GM12892 (cell line): ENCODE data around the gene HSPA4L.

Experiments
- DNase-seq: peaks from one replicate; pipeline ENCODE4 v3.0.0; 2011; ENCODE audit not compliant: insufficient read length
- FAIRE-seq: peaks from 2 replicates; lab custom pipeline; 2011; peaks lifted over from hg19 to GRCh38; lab: Jason Lieb, UNC
- POLR2A ChIP-seq: IDR thresholded peaks from 2 replicates; pipeline ENCODE4 v1.6.1; 2011; ENCODE audit warnings: low read depth, low read length, control low read depth
- POLR2AphosphoS5 ChIP-seq: IDR thresholded peaks from 2 replicates; pipeline ENCODE4 v1.6.1; 2011; ENCODE audit warnings: low read depth, low read length, control low read depth
- TAF1 ChIP-seq: IDR thresholded peaks from 2 replicates; pipeline ENCODE4 v1.6.1; 2011; ENCODE audit warnings: low read depth, mild to moderate bottlenecking, control low read depth, low read length, borderline replicate concordance

The HSPA4L gene

DNA sequence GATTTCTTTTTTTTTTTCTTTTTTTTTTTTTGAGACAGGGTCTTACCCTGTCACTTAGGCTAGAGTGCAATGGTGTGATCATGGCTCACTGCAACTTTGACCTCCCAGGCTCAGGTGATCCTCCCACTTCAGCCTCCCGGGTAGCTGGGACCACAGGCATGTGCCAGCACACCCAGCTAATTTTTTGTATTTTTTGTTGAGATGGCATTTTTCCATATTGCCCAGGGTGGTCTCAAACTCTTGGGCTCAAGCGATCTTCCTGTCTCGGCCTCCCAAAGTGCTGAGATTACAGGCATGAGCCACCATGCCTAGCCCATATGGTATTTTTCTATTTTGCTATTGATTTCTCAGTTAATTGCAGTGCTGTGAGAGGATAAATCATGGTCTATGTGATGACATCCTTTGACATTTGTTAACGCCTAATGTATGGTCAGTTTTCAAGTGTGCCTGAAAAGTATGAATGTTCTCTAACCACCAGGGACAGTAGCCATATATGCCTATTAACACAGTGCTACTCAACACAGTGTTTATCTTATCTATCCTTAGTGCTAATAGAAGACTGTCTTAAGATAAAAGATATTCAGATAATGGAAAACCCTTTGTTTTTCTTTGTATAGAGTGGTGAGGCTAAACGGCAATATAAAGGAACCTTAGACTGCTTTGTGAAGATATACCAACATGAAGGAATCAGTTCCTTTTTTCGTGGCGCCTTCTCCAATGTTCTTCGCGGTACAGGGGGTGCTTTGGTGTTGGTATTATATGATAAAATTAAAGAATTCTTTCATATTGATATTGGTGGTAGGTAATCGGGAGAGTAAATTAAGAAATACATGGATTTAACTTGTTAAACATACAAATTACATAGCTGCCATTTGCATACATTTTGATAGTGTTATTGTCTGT is 9.1 kb upstream of the HSPA4L start:
- no peak for TF ChIP-seq TAF1
- TF ChIP-seq POLR2AphosphoS5, result no peak
- no peak for TF ChIP-seq POLR2A
- FAIRE-seq, result no peak
- no peak for DNase-seq

DNA sequence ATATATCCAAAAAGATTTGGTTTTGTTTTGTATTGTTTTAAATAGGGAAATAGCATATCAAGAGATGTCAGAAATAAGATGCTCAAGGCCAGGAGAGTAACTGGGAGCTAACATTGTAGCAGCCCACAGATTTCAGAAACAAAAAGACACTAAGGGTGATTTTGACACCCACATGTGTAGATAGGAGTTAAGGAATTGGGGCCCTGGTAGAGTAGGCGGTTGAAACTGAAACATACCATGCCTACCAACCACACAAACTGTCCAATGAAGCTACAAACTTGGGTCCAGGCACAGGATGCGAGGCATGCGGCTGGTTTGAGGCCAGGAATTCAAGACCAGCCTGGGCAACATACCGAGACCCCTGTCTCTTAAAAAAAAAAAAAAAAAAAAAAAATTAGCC is 6.3 kb upstream of the HSPA4L start:
- DNase-seq (no peak), FAIRE-seq (no peak)
- no peak for TF ChIP-seq POLR2AphosphoS5
- no peak for TF ChIP-seq POLR2A
- no peak for TF ChIP-seq TAF1

DNA sequence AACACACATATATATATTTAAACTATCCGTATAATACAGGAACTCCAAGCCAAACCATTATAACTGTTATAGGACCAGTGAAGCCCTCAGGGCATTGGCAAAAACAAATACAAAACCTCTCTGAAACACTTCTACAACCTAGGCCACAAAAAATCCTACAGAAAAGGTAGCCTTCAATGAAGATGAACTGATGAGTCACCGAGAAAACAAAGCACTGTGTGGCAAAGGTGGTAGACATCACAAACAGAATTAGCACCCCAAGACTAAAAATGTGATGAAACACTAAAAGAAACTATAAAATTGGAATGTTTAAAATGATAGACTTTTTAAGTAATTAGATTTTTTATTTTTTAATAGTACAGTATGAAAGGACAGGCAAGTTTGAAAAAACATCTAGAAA is 5.5 kb upstream of the HSPA4L start:
- FAIRE-seq, result no peak
- DNase-seq, result no peak
- TF ChIP-seq POLR2A (no peak), POLR2AphosphoS5 (no peak), TAF1 (no peak)

DNA sequence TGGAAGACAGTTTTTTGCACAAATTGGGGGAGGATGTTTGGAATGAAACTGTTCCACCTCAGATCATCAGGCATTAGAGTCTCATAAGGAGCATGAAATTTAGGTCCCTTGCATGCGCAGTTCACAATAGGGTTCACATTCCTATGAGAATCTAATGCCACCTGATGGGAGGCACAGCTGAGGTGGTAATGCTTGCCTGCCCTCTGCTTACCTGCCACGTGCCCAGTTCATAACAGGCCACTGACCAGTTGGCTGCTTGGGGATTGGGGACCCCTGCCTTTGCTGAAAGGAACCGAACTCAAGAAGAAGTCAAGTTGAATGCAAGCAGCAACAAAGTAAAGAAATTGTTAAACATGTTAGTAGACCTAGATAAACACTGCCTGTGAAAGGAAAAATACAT is 4.6 kb upstream of the HSPA4L start:
- FAIRE-seq, result no peak
- no peak for TF ChIP-seq POLR2A
- TF ChIP-seq TAF1, result no peak
- no peak for TF ChIP-seq POLR2AphosphoS5
- no peak for DNase-seq

DNA sequence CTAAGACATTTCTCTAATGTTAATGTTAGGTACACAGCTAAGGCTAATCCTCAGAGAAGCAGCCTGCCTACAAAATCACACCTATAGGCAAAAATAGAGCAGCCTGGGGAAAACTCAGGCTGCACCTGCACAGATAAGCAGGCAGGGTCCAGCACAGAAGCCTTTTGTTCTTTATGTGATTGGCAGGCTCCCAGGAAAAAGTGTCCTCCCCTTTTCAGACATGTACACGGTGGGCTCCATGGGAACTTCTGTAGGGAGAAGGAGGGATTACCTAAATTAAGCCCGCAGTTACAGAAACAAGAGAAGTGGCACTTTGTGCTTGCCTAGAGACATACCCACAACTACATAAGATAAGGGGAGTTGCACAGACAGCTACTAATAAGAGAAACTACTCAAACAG is 4.0 kb upstream of the HSPA4L start:
- no peak for TF ChIP-seq POLR2A
- no peak for FAIRE-seq
- DNase-seq, result no peak

DNA sequence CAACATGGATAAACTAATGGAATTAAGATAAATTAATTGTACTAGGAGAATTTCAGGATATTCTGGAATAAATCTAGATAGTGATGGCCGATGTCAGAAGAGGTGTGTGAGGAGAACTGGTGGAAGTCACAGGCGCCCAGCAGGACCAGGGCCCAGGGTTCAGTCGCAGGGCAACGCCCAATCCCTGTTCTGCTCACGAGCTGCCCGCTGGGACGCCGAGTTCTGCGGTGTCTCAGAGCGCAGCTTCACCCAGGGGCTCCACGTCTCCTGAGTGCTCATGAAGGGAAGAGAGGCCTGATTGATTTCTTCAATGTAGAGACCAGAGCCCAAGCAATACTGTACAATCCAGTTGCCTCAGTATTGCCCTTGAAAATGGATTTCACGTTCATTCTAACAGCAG is 1.5 kb upstream of the HSPA4L start:
- TF ChIP-seq POLR2A (no peak), POLR2AphosphoS5 (no peak), TAF1 (no peak)
- DNase-seq (no peak), FAIRE-seq (no peak)

DNA sequence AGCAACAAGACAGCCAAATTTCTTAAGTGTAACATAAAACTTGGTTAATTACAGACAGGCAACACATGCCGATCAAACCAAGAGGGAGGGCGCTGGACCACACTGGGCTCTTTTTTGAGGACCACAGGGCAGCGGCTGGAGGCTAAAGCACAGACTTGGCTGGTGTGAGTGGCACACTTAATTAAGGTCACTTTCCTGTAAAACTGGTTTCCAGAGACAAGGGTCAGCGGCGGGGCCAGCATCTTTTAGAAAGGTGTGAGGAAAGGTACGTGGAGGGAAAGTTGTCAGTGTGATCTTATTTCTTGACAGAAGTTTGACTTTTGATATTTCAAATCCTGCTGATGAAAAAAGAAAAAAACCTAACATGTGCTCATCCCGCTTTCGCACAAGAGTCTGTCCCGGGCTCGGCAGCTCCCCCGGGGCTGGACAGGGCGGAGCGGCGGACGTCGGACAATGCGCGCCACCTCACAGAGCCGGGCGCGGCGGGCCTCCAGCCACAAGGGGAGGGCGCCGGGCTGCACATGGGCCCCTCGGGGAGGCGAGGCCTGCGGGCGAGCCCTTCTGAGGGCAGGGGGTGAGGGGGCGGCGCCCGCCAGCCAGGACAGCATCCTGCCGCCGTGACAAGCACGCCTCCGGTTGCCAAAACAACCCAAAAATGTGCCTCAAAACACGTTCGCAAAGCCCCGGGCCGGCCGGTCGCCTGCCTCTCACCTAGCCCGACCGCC is 660 bp upstream of the HSPA4L start:
- no peak for TF ChIP-seq POLR2AphosphoS5
- no peak for TF ChIP-seq POLR2A
- TF ChIP-seq TAF1, result no peak
- DNase-seq, result no peak
- no peak for FAIRE-seq

DNA sequence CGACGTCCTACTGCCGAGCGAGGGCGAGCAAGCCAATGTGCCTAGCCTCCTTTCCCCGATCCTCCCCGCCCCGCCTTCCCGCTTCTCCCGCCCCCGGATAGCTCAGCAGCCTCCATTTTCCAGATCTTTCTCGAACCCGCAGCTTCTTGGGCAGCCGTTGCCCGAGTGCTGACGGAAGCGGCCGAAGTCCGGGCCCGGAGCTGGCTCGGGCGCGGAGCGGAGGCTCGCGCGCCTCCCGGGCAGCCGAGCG is 172 bp upstream of the HSPA4L start:
- peak; percentile 84 for FAIRE-seq
- DNase-seq, result peak; percentile 65
- no peak for TF ChIP-seq TAF1
- no peak for TF ChIP-seq POLR2A
- no peak for TF ChIP-seq POLR2AphosphoS5

DNA sequence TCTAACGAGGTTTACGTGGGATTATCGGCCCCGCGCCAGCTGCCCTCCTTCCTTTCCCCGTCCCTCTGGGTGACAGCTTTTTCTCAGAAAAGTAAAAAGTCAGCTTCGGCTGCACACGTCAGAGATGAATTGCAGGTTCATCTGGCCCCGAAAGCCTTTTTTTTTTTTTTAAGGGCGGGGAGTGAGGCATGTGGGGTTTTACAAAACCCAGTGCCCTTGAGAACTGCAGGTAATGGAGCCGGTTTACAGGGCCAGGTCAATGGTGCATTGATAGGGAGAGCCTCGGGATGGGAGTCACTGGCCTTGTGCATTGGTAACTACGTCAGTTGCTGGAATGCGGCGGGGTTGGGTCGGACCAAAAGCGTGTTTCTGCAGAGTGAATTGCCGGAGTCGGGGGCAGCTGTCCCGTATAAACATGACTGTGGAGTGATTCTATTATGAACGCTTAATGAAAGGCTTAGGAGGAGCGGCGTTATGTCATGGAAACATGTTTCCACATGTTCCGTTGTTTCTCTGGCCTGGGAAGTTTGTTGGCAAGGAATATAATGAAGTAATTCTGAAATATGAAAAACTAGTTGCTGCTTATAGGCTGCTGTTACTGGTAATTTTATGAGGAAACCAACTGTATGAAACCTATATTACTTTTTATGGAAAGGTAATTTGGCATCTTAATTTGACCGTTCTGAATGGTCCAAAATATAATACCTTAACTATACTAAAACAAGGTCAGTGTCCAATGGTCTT is 1.1 kb downstream of the HSPA4L start:
- FAIRE-seq (no peak), DNase-seq (no peak)
- TF ChIP-seq POLR2AphosphoS5, result no peak
- no peak for TF ChIP-seq POLR2A
- TF ChIP-seq TAF1, result no peak

DNA sequence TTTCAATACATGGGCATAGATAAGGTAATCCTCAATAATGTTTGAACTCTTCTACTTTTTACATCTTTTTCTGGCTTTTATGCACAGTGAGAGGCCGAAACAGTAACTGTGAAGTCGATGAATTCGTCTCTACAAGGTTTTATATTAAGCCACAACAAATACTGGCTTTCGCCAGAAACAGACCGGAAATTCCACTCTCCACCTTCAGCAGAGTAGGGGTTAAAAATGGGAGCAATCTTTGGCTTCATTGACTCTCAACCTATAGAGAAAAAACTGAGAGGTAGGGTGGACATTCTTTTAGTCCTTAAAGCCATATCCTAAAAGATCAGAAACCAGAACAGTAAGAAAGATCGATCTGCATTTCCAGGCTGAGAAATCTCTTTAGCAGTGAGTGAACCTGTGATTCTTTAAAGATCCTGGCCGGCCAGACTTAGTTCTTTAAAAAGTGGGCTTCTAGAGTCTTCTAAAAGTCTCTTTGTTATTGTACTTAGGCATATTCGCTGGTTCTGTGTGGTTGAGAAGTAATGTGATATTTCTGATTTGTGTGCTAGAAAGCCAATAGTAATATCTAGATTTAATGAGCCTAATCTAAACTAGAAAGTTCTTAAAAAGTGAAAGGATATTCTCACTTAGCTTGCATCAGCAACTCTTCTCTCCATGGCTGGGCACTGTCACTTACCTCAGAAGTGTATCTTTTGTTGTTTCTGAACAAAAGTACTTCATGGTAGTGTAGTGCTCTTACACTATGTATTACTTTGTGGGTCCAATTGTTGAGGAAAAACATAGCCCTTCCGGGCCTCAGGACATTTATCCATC is 2.0 kb downstream of the HSPA4L start:
- TF ChIP-seq TAF1 (no peak), POLR2AphosphoS5 (no peak), POLR2A (no peak)
- no peak for DNase-seq
- FAIRE-seq, result peak; percentile 56

DNA sequence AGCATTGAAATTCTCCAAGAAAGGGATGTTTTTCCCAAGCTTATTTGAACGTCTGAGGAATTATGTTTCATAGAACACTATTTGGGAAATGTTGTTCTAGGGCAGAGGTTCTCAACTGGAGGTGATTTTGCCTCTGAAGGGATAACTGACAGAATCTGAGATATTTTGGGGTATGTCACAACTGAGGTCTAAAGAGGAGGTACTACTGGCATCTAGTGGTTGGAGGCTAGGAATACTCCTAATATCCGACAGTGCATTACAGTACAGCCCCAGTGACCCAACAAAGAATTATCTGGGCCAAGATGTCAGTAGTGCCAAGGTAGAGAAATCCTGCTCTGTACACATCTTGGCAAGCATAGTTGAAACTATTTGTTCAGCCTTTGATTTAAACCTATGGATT is 6.4 kb downstream of the HSPA4L start:
- FAIRE-seq, result no peak
- no peak for DNase-seq
- TF ChIP-seq POLR2A, result no peak
- TF ChIP-seq POLR2AphosphoS5, result no peak
- TF ChIP-seq TAF1, result no peak
